Measurements from ENCODE around the gene PRRG1. TPM values are rescaled to one million over a fixed set of nuclear protein-coding genes. Genes with fewer than 3 reads are reported as not detected.
"Not testable (repeated sequence)": the region's sequence is repeated elsewhere in the genome, so short reads cannot be mapped to it uniquely, and the experiment has no call there.

Gene PRRG1
- total RNA-seq, 1 donor, result 15.3 TPM

GRCh38 chrX:37476571-37477170 lies 127.5 kb downstream of the PRRG1 start:
- TF ChIP-seq CTCF (IDR thresholded peaks at IDR 0.05; ENCODE audit: insufficient read depth, low read length), result no peak
- DNase-seq (ENCODE audit: low read depth), result no peak
- H3K4me3 ChIP-seq (ENCODE audit: low read depth, low read length), result no peak overlapping the region

DNA sequence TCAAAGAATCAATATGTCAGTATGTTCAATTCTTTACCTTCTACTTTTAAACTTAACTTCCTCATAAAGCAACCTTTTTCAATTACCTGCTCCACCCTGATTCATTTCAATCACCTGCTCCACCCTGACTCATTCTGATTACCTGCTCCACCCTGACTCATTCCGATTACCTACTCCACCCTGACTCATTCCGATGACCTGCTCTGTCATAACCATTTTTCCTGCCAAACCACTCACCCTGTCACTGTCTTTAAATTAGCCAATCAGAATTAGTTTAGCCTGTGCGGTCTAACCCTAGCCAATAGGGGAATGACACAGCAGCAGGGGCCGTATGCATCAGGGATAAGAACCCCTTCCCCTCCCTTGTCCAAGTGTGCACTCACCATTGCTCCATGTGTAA lies 135.2 kb downstream of the PRRG1 start:
- H3K4me3 ChIP-seq (ENCODE audit: low read depth, low read length), result not testable (repeated sequence)

GRCh38 chrX:37485429-37485828 lies 136.3 kb downstream of the PRRG1 start:
- no peak overlapping the region for H3K4me3 ChIP-seq (ENCODE audit: low read depth, low read length)
- DNase-seq (ENCODE audit: low read depth), result no peak
- no peak for TF ChIP-seq CTCF (IDR thresholded peaks at IDR 0.05; ENCODE audit: insufficient read depth, low read length)

More for the DNA sequence above, 135.2 kb downstream of the PRRG1 start:
- not testable (repeated sequence) for DNase-seq (ENCODE audit: low read depth)

GRCh38 chrX:37487271-37487670 lies 138.1 kb downstream of the PRRG1 start:
- no peak for TF ChIP-seq CTCF (IDR thresholded peaks at IDR 0.05; ENCODE audit: insufficient read depth, low read length)
- no peak for DNase-seq (ENCODE audit: low read depth)
- H3K4me3 ChIP-seq (ENCODE audit: low read depth, low read length), result no peak overlapping the region

GRCh38 chrX:37488323-37488722 lies 139.2 kb downstream of the PRRG1 start:
- H3K4me3 ChIP-seq (ENCODE audit: low read depth, low read length), result no peak overlapping the region
- no peak for DNase-seq (ENCODE audit: low read depth)
- no peak for TF ChIP-seq CTCF (IDR thresholded peaks at IDR 0.05; ENCODE audit: insufficient read depth, low read length)

DNA sequence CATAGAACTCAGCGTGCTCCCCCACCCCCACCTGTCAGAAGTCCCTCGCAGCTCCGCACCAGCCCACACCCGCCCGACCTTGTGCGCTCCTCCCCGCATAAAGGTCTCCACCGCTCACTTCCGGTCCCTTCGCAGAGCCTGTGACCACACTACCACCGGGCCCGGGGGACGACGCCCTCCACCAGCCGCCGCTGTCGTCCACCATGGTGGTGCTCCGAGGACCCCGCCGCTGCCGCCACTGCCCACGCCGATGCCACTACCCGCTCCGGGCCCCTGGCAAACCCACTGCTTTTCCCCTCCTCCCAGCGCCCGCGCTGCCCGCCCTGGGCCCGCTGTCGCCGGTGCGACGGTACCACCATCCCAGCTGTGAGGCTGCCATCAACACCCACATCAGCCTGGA lies 142.5 kb downstream of the PRRG1 start:
- TF ChIP-seq CTCF (IDR thresholded peaks at IDR 0.05; ENCODE audit: insufficient read depth, low read length), result no peak
- H3K4me3 ChIP-seq (ENCODE audit: low read depth, low read length), result no peak overlapping the region
- no peak for DNase-seq (ENCODE audit: low read depth)

GRCh38 chrX:37495760-37496159 lies 146.6 kb downstream of the PRRG1 start:
- peak; percentile 0 for DNase-seq (ENCODE audit: low read depth)
- H3K4me3 ChIP-seq (ENCODE audit: low read depth, low read length), result not testable (repeated sequence)

GRCh38 chrX:37497126-37497525 lies 148.0 kb downstream of the PRRG1 start:
- not testable (repeated sequence) for DNase-seq (ENCODE audit: low read depth); H3K4me3 ChIP-seq (ENCODE audit: low read depth, low read length)

DNA sequence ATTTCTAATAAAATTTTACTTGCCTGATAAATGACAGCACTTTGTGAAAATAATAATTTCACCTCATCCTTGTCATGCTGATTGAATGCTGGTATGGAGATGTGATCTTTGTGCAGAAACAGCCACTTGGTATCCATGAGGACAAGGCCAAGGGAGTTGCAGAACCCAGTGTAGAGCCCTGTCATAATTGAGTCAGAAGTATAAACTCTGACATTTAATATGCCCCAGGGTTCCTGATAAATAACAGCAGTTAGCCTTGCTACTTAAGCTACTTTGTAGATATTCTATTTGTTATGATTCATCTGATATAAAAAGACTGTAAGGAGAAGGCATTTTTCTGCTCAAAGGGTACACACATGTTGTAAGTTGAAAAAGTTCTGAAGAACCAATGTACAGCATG lies 149.2 kb downstream of the PRRG1 start:
- not testable (repeated sequence) for H3K4me3 ChIP-seq (ENCODE audit: low read depth, low read length); DNase-seq (ENCODE audit: low read depth)

- DNase-seq (ENCODE audit: low read depth); H3K4me3 ChIP-seq (ENCODE audit: low read depth, low read length): not testable (repeated sequence)
These were observed 150.5 kb downstream of the PRRG1 start for GRCh38 chrX:37499649-37500048.
